ENCODE measurements around the gene KY.

Gene KY

DNA sequence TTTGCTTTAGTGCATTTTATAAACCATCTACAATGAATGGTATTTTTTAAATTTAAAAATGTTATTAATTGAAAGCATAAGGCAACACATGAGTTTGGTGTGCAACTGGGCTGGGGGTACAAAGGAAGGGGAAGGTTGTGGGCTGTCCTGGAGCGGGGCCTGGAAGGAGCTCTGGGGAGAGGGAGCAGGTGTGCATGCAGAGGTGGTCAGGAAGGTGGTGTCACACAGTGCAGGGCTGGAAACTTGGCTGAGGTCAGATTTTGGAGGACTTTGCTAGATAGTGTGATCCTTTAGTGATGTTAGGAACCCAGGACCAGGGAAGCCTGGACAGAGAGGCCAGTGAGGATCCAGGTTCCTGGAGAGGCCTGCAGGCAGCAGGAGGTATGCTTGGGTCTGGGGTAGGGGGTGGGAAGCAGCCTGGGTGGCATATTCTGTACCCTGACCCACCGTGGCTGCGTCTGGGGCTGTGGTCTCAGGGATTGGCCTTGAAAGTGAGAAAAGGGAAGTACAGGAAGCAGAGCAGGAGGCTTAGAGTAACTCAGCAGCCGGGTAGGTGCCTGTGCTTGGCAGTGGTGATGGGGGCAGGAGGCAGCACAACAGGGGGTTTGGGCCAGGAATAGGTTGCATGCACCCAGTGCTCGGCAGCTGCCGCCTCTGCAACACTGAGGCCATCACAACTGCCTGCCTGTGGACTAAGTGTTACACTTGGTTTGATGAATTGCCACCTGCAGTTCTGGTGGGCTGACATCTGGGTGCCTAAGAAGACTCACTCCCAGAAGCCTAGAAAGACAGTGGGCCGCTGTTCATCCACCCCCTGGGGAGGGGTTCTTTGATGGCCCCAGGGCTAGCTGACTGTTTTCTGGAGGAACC is 33.0 kb downstream of the KY start:
- DNase-seq: no peak

GRCh38 chr3:134615743-134616142 is 35.1 kb downstream of the KY start:
- DNase-seq: no peak

- no peak for DNase-seq
Observed at GRCh38 chr3:134614955-134615354, 35.9 kb downstream of the KY start.

DNA sequence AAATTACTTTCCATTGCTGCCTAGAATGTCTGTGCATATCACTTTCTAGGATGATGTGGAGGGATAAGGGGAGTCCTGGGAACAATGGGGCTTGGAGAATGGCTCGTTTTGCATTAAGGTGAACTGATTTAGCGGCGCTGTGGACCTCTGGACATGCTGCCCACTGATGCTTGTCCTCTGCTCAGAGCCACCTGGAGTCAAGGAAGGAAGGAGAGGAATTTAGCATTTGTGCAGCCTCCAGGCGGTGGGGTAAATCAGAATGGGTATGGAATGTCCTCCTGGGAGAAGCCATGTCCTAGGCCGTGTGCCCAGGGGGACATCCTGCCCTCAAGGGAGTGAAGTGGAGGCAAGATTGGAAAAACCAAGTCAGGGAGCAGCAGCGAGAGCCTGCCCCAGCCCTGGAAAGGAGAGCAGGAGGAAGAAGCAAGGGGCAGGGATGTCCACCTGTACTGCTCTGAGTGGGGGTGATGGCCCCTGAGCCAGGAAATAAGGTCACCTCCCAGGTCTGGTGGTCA is 37.8 kb downstream of the KY start:
- no peak for DNase-seq

DNA sequence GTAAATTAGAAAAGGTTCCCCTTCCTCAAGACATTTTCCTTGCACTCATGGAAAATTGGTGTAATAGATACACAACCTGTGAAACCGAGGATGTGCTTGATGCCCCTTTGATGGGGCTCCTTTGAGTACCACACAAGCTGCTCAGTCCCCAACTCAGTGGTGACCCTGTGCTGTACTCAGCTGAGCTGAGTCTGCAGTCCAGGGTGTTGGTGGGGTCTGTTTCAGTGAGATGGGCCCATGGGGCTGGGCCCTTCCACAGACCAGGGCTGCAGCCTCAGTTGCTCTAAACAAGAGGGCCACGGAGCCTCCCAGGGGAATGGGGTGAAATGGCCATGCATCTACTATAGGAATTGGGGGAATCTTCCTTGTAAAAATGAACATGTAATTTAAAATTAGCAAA is 39.3 kb downstream of the KY start:
- DNase-seq: no peak

- no peak for DNase-seq
Observed at GRCh38 chr3:134610432-134611385, 40.1 kb downstream of the KY start.

DNA sequence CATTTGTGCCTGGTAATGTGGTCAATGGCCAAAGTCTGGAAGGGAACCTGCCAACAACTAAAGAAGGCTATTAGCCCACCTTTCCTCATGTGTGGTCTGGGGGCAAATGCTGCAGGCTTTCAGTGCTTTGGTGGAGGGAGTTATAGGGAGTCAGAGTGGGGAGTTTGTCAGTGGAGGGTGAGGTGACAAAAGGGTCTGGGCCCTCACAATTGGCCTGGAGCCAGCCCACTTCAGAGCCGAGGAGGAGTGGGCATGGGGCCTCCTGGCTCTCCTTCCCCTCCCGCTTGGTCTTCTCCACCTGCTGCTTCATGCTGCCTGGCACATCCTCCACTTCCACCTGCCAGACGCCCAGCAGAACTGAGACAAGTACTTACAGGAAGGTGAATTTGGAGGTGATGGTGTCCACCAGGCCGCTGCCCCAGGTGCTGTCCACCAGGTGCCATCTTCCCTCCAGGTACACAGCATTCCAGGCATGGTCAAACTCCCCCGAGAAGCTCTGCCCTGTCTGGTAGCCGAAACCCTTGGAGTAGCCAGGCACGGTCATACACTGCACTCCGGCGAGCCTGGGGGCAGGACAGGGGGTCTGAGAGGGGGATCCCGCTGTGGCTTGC is 40.9 kb downstream of the KY start:
- no peak for DNase-seq

DNA sequence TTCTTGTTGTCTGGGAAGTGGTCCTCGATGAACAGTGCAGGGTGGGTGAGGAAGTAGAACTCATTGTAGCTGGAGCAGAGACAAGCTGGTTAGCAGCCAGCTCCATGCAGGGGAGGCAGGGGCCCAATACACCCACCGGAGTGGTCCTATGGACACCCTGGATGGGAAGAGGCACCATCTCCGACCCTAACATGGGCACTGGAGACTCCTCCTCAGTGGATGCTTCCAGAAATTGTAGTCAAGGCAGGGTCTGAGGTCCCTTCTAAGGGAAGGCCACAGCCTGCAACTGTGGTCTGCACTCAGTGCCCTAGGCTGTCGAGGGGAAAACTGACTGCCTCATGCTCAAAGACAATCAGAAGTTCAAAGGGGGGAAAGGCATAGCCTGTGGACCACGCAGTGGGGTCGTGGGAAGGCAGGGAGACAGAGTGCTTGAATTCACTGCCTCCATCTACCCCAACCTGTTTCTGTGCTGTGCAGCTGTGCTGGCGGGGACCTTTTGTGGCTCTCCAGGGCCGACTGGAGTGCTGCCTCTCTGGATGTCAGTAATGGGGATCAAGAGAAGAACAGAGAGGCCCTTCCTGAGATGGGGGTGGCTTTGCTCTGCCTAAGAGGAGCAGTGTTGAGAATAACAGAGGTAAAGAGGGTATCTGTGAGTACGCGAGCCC is 41.9 kb downstream of the KY start:
- no peak for DNase-seq

- no peak for DNase-seq
Observed at GRCh38 chr3:134608023-134608770, 42.6 kb downstream of the KY start.

- peak; percentile 97 to 98 for DNase-seq
Observed at GRCh38 chr3:134607054-134608022, 43.5 kb downstream of the KY start.

GRCh38 chr3:134606033-134607025 is 44.5 kb downstream of the KY start:
- DNase-seq: peak; percentile 93 to 99

DNA sequence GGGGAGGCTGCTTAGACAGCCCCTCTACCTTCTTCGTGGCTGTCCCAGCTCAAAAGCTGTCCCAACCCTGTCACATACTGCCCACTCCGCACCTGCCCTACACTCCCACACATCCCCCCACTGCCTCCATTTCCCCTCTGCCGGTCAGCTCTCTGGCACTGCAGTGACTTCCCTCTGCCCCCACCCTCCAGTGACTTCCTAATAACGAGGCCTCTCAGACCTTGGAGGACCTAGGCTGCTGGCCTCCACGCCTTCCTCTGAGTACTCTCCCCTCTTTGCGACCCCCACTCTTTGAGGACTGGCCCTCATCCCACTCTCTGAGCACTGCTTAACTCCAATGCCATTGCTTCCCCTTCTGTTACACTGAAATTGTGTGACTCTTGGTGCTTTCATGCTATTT is 45.3 kb downstream of the KY start:
- DNase-seq: peak; percentile 16 to 24

DNA sequence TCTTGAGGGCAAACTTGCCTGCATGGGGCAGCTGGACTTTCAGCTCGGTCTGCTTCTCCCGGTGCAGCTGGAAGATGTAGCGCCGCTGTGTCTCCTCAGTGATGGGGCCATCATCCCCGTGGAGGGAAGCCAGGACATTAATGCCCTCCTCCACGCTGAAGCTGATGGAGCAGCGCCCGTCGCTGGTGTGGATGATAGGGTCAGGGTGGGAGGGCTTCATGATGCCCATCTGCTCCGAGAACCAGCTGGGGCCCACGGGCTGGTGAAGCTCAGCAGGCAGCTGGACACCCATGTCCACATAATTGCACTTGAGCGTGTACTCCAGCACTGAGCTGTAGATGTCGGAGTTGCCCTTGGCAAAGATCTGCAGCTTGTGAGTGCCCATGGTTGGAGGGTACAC is 46.9 kb downstream of the KY start:
- DNase-seq: no peak

DNA sequence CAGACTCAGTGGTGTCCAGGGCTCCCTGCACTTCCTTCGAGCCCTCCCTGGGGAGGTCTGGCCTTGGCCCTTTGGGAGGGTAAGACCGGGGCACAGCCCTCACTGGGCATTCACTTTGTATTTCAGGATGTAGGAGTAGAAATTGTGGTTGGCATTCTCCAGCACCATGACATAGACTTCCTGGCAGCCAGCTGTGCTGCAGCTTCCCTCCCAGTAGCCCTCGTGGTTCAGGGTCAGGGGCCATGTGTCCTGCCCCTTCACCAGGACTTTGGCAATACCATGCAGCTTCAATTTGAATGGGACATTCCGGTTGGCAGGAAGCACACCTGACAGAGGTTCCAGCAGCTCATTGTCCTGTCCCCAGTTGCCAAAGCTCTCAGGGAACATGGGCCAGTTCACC is 47.3 kb downstream of the KY start:
- DNase-seq: peak; percentile 28 to 51

- no peak for DNase-seq
Observed at GRCh38 chr3:134602440-134602814, 48.4 kb downstream of the KY start.

DNA sequence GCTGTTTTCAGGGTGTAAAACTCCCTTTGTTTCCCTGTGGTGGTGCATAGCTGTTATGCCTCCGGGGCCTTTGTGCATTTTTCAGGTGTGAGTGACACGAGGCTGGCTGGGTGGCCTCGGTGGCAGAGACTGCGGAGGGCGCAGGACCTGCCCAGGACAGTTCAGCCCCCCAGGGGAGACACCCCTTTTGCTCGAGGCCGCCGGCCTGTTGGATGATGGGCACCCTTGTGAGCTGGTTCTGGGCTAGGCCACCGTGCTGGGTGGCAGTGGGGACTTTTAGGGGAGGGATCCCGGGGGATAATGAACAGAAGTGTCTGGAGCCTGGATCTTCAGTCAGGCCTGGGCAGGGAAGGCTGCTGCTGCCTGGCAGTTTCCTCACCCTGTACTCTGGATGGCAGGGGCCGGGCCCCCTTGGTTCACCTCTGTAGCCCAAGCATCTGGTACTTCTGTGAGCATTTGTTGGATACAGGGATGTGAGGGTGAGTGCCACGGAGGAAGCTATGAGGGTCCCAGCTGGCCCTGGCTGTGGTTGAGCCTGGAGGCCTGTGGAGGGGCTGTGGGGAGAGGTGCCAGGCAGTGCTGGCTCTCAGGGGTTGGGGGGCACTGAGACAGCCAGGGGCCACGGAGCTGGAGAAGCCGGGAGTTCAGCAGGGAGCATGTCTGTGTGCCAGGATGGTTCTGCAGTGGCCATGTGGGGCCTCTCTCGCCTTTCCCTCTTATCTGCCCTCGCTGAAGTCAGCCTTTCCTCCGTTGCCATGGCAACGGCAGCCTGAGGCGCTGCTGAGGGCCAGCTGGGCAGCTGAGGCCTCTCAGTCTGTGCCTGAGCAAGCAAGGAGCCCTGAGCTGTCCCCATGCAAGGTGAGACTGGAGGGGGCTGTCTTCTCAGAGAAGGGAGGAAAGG is 49.0 kb downstream of the KY start:
- DNase-seq: no peak

- peak; percentile 77 to 80 for DNase-seq
Observed at GRCh38 chr3:134600685-134601463, 49.9 kb downstream of the KY start.
